Right lobe of liver (tissue), 6 donors: ENCODE results near the gene SPOCK1. TPM values are rescaled to one million over a fixed set of nuclear protein-coding genes. Genes with fewer than 3 reads are reported as not detected.

Experiments used
- ATAC-seq, 4 donors: fragments of 200-7000 bp; cut with Tn5 transposase; one replicate each; pipeline ENCODE4 v1.9.1; 2020; ENCODE audit warnings: mild to moderate bottlenecking in 4 of 4, moderate library complexity in 4 of 4
- DNase-seq, 3 donors: peaks; one replicate each; pipeline ENCODE4 v3.0.0-alpha.2; 2020
- H3K27ac ChIP-seq, 3 donors: fragments of 200-600 bp; one replicate each; pipeline ENCODE4 v1.8.0; 2022
- H3K27me3 ChIP-seq, 2 donors: fragments of 200-600 bp; one replicate each; pipeline ENCODE4 v1.8.0; 2022
- H3K36me3 ChIP-seq, 4 donors: fragments of 200-600 bp; sonication (generic) in 1 of 4; one replicate each; pipeline versions ENCODE4 v1.5.1 to v1.8.0; 2017 to 2022; ENCODE audit warnings: control low read depth in 1 of 4
- H3K4me1 ChIP-seq, 4 donors: fragments of 200-600 bp; sonication (generic) in 1 of 4; one replicate each; pipeline versions ENCODE4 v1.5.1 to v1.8.0; 2017 to 2022; ENCODE audit warnings: control low read depth in 1 of 4
- H3K4me3 ChIP-seq, 3 donors: fragments of 200-600 bp; one replicate each; pipeline ENCODE4 v1.8.0; 2022
- H3K9me3 ChIP-seq, 4 donors: fragments of 200-600 bp; sonication (generic) in 1 of 4; one replicate each; pipeline versions ENCODE4 v1.5.1 to v1.8.0; 2017 to 2022; ENCODE audit warnings: control low read depth in 1 of 4
- CTCF ChIP-seq, 4 donors: fragments of 200-600 bp in 3 of 4; fragments of 450-650 bp in 1 of 4; IDR thresholded peaks; one replicate each; pipeline versions ENCODE4 v1.5.1 to v1.8.0; 2016 to 2022; ENCODE audit warnings: antibody characterized with exemption in 4 of 4, mild to moderate bottlenecking in 2 of 4
- POLR2A ChIP-seq: fragments of 450-650 bp; IDR thresholded peaks from one replicate; pipeline ENCODE4 v1.6.1; 2017; ENCODE audit warnings: antibody characterized with exemption, mild to moderate bottlenecking
- WGBS: methylation state at CpG from one replicate; pipeline ENCODE4 v1.1.6; 2018; ENCODE audit warnings: low coverage, low lambda C conversion rate; ENCODE audit not compliant: insufficient coverage; ENCODE audit errors: missing lambda C conversion rate; 5-methylcytosine and 5-hydroxymethylcytosine counted together
- intact Hi-C, 2 donors: fragments of 100-400 bp; cut with DNase I; formaldehyde crosslinking; loops; one replicate each; pipeline versions ENCODE4 v1.11.2 to v1.14.1; 2022
- total RNA-seq, 6 experiments: library from RNA; depleted of rRNA in 2 of 6; stranded (reverse); fragments of >200 nt in 2 of 6; fragmentation: NEBNext Ultra II Directional in 3 of 6; extraction: Animal tissue kit (Norgen Biotek cat#: 25700) in 3 of 6; gene quantifications; one replicate each; pipeline versions ENCODE4 v1.1.0 to v1.2.4, GENCODE V29; 2016 to 2023
- donor health status: DM: no; HTN: yes; CAD: no.
- donor health status: DM: no; HTN: no; CAD: no.
- donor health status: DM: no; HTN: no; CAD: no.
- donor health status: DM: no; HTN: yes; CAD: no.
- donor health status: DM: no; HTN: yes; CAD: no.

Gene SPOCK1
- total RNA-seq, 6 experiments from 2014 or later = 0.06 to 0.86 (median 0.15) TPM; not detected in 1

DNA sequence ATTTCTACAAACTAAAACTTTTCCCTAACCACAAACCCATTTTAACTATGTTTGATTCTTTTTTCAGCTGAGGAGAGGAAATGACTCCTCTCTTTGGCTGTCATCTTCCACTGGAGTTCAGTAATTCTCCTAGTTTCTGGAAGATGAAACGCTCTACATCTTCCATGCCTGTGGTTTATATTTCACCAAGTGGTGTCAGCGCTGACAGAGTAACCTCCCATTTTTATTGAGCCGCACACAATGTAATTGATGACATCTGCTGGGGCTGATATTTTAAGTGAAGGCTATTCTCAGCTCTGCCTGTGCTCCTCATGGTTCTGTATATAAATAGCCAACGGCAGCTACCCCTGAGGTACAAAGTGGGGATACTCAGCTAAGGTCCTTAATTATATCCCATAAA is 234.6 kb downstream of the SPOCK1 start:
- ATAC-seq = no peak
- Histone ChIP-seq H3K36me3 (no peaks in the 10 kb centered on the region), H3K27ac (no peak overlapping the region), H3K4me3 (no peak overlapping the region), H3K27me3 (no peaks in the 10 kb centered on the region), H3K9me3 (no peaks in the 10 kb centered on the region), H3K4me1 (no peaks in the 10 kb centered on the region)
- intact Hi-C loops = no loop called here
- DNase-seq = no peak
- WGBS = 59% methylated on average over 4 of the region's 4 CpGs
- TF ChIP-seq CTCF (IDR thresholded peaks at IDR 0.05) = no peak

DNA sequence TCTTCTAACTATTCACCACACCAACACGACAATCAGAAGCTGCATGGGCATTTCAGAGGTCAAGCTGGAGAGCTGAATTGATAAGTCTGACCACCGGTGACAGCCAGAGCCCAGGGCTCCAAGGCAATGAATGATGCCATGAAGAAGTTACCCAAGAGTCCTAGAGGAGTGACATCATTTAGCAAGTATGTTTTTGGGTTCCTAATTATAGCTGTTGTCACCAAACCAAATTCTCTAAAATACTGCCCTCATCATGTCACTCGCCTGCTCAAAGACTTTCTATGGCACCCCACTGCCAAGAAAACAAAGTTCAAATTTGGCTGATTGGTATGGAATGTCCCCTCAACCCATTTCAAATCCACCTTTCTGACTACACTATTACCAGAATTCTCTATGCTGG is 235.1 kb downstream of the SPOCK1 start:
- no peak overlapping the region for H3K27ac ChIP-seq
- no peaks in the 10 kb centered on the region for H3K36me3 ChIP-seq
- no peaks in the 10 kb centered on the region for H3K9me3 ChIP-seq
- H3K27me3 ChIP-seq = no peaks in the 10 kb centered on the region
- H3K4me1 ChIP-seq = no peaks in the 10 kb centered on the region
- WGBS = 50% methylated on average over 3 of the region's 3 CpGs
- no peak overlapping the region for H3K4me3 ChIP-seq
- ATAC-seq (no peak), DNase-seq (no peak)
- TF ChIP-seq CTCF (IDR thresholded peaks at IDR 0.05) = no peak
- intact Hi-C loops = no loop called here

GRCh38 chr5:137263371-137264005 is 235.6 kb downstream of the SPOCK1 start:
- DNase-seq (no peak), ATAC-seq (no peak)
- Histone ChIP-seq H3K27ac (no peak overlapping the region), H3K36me3 (no peaks in the 10 kb centered on the region), H3K4me1 (no peaks in the 10 kb centered on the region), H3K9me3 (no peaks in the 10 kb centered on the region), H3K27me3 (no peaks in the 10 kb centered on the region), H3K4me3 (no peak overlapping the region)
- no peak for TF ChIP-seq POLR2A
- no peak for TF ChIP-seq CTCF (IDR thresholded peaks at IDR 0.05)
- intact Hi-C loops = no loop called here
- 48% methylated on average over 5 of the region's 5 CpGs for WGBS

GRCh38 chr5:137262818-137263217 is 236.3 kb downstream of the SPOCK1 start:
- Histone ChIP-seq H3K4me3 (no peak overlapping the region), H3K4me1 (no peaks in the 10 kb centered on the region), H3K9me3 (no peaks in the 10 kb centered on the region), H3K27me3 (no peaks in the 10 kb centered on the region), H3K27ac (no peak overlapping the region), H3K36me3 (no peaks in the 10 kb centered on the region)
- no peak for TF ChIP-seq CTCF (IDR thresholded peaks at IDR 0.05)
- TF ChIP-seq POLR2A = no peak
- no peak for DNase-seq
- intact Hi-C loops = no loop called here
- ATAC-seq = no peak
